T-helper 9 cell (primary cell): ENCODE measurements around the gene CLMN.

Experiments
- DNase-seq: peaks from one replicate; pipeline ENCODE4 v3.0.0-alpha.2; 2020
- total RNA-seq, 2 donors: gene quantifications; one replicate each; lab custom pipeline; 2026; lab: John Stamatoyannopoulos, UW

Gene CLMN
- 0.48 to 1.2 reads per million in 2 donors for total RNA-seq

DNA sequence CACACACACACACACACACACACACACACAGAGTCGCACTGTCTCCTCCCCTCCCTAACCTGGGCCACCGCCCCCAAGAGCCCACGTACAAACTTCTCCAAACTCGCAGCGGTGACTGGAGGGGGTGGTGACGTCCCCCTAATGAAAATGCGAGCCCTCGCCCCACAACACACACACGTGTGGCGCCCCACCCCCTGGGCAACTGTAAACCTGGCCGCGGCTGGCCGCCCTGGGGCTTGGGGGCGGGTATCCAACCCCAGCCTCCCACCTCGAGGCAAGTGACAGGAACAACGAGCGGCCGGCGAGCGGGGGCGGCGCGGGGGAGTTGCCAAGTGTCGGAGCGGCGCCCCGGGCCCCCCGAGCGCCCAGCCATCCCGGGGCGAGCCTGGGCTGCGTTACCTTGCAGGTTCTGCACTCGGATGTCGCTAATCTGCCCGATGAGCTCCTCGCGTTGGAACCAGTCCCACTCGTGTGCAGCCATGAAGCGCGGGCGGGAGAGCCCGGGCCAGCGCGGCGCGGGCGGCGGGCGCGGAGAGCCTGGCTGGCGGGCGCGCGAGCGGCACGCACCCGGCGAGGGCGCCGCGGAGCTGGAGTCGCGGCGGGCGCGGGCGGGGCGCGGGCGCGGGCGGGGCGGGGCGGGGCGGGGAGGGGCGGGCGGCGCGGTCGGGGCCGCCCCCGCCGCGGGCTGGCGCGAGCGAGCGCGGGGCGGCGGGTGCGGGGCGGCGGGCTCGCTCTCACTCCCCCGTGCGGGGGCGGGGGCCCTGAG, at the start of gene CLMN:
CLMN (minus strand) TSS at position 597 of the 766 bp plus-strand sequence; CDS start at position 481, 116 bp downstream.
- DNase-seq: peak; percentile 8

DNA sequence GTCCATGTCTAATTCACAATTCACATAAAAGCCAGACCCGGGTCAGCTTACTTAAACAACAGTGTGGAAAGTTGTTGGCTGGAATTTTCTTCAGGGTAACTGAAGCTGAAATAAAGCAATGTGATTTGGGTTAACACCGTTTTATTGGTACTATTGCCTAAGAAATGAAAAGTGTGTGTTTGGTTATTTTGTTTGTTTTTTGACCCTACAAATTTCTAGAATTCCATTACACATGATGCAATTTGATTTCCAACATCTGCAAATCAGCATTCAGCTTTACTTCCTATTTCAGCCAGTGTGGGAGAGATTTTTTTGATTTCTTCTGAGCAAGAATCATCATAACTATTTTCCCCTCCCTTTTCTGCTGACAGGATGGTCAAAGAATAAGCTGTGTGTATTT, 45.7 kb upstream of the CLMN start:
- DNase-seq: no peak

DNA sequence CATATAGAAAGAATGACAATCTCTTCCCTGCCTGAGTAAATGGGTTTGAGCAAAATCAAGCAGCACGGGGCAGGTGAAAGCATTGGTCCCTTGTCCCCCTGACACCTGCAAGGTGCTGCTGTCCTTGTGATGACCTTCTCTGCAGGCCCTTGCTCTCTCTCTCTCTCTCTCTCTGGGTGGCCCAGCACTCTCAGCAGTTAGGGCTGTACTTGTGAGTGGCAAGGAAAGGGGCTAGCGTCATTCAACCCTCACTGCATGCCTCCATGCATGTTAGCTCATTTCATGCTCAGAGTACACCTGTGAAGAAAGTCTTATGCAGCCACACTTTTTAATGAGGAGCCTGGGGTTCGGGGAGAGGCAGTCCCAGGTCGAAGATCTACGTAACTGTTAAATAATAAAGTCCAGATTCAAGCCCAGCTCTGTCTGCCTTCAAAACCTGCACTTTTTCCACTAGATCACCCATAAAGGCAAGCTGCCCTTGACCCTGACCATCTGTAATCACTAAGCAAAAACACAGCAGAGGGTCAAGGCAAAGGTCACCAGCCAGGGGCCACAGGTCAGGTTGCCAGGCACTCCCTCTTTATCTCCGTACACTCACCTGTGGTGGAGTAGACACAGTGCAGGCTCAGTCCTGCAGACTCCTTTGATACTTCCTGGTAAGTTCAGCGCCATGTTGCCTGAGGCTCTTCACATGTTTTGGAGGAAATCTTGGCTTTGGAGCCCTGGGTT, 44.9 kb upstream of the CLMN start:
- DNase-seq: no peak

DNA sequence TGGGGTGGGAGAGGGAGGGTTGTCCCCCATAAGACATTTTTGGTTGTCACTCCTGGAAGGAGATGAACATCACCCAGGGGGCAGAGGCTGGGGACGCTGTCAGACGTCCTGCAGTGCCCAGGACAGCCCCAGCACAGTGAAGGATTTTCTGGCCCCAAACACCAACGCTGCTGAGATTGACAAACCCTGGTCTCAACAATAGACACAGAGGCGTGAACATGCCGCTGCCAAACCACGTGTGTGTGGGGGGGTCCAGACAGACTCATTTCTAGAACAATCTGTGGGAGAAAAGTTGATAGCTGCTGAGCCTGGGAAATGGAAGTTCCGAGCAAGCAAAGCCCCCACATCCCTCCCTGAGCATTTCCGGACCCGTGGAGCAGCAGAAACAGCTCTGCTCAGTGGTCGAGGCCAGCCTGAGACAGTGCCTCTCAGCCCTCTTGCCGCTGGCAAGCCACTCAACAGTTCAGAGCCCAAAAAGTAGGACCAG, 43.8 kb upstream of the CLMN start:
- no peak for DNase-seq

- no peak for DNase-seq
These were observed 42.4 kb upstream of the CLMN start for GRCh38 chr14:95362138-95362494.

DNA sequence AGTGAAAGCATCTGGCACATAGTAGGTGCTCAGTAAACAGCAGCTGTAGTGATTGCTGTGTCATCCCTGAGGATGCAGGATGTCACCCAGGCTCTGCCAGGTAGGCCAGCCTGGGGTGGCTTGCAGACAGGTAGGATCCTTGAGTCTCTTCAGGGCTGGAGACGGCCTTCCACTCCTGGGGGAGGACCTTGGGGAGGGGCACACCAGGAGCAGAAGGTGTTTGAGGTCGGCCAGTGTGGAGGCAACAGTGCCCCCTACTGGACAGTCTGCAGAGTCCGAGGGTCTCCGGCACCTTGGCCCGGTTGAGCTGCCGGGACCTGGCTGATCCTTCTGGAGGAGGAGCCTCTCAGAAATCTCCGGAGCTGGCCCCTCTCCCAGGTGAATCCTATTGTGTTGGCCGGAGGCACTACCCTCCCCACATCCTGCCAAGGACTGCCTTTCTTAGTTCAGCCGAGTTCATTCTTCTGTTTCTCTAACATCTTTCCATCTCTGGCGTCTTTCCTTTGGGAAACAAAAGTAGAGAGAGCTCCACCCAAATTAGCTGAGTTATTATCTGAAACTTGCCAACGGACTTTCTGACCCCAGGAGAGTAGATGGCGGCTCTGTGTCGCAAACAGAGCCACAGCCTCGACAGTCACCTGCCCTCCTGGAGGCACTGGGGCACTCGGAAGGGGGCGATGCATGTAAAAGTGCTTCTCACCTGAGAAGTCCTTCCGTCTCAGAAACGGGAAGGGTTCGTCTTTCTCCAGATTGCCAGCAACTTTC, 41.8 kb upstream of the CLMN start:
- DNase-seq: peak; percentile 4

DNA sequence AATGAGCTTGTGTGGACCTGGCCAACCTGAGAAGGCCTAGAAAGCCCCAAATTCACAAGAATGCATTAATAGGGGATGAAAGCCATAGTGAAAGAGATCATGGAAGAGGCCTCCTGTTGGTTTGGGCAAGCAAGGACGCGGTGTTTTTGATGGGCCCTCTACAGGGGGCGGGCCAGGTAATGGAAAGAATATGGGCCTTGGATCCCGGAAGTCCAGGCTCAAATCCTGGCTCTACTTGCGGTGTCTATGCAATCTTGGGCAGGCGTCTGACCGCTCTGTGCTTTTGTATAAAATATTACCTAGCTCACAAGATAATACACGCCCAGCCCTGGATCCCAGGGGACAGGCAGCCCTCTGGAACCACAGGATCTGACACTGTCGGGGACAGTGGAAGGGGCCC, 41.1 kb upstream of the CLMN start:
- DNase-seq: no peak

- DNase-seq: no peak
These were observed 40.5 kb upstream of the CLMN start for GRCh38 chr14:95359994-95360826.

- DNase-seq: no peak
These were observed 36.6 kb upstream of the CLMN start for GRCh38 chr14:95356245-95356869.

DNA sequence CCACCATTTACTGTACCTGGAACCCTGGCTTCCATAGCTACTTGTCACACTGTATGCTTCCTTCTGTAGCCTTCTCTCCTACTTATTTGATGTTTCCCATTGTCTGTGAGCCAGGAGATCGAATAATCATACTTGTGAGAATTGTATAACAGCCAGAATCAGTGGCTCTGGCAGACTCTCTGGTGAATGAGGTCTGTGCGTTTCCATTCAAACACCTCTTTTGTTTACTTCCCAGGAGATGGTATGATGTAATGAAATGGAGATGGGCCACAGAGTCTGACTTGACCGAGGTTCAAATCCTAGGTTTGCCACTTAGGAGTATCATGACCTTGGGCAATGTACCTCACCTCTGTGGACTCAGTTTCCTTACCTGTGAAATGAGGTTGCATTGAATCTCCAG, 35.7 kb upstream of the CLMN start:
- no peak for DNase-seq

DNA sequence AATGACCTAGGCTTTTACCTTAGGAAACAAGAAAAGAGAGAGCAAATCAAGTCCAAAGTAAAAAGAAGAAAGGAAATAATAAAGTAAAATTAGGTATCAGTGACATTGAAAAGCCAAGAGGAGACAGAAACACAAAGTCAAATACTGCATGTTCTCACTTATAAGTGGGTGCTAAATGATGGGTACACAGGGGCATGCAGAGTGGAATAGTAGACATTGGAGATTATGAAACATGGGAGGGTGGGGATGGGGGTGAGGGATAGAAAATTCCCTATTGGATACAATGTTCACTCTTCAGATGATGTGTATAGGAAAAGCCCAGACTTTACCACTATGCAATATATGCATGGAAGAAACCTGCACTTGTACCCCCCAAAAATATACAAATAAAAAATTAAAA, 35.1 kb upstream of the CLMN start:
- DNase-seq: no peak

- DNase-seq: no peak
These were observed 34.0 kb upstream of the CLMN start for GRCh38 chr14:95353664-95354063.

DNA sequence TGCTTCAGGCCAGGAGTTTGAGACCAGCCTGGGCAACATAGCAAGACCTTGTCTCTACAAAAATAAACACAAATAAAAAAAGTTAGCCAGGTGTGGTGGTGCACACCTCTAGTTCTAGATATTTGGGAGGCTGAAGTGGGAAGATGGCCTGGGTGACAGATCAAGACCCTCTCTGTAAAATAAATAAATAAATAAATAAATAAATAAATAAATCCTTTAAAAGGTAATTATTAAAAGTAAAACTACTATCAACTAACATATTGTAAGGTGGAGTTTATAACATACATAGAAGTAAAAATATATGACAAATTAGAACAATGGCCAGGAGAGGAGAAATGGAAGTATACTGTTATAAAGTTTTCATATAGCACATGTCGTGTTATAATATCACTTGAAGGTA, 33.3 kb upstream of the CLMN start:
- no peak for DNase-seq

DNA sequence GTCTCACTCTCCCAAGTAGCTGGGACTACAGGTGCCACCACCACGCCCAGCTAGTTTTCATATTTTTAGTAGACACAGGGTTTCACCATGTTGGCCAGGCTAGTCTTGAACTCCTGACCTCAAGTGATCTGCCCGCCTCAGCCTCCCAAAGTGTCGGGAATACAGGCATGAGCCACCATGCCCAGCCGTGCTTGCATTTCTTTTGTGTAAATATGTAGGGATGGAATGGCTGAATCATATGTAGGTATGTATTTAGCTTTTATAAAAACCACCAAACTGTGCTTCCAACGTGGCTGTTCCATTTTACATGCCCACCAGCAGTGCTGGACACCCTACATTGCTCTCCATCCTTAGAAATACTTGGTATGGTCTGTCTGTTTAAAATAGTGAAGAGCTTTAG, 32.8 kb upstream of the CLMN start:
- no peak for DNase-seq

DNA sequence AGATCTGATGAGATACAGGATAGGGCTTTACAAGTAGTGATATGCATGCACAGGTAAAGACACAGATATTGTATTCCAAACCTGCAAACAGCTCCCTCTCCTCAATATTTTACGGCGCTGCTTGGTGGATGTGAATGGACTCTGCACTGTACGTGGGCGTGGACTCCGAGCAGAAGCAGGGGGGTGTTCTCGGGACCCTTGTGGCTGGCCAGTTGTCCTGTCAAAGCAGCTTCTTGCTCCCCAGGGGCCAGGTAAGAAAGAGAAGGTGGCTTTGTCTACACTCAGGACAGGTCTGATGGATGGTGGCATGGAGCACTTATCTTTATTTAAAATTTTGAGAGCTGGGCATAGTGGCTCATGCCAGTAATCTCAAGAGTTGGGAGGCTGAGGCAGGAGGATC, 29.5 kb upstream of the CLMN start:
- no peak for DNase-seq

DNA sequence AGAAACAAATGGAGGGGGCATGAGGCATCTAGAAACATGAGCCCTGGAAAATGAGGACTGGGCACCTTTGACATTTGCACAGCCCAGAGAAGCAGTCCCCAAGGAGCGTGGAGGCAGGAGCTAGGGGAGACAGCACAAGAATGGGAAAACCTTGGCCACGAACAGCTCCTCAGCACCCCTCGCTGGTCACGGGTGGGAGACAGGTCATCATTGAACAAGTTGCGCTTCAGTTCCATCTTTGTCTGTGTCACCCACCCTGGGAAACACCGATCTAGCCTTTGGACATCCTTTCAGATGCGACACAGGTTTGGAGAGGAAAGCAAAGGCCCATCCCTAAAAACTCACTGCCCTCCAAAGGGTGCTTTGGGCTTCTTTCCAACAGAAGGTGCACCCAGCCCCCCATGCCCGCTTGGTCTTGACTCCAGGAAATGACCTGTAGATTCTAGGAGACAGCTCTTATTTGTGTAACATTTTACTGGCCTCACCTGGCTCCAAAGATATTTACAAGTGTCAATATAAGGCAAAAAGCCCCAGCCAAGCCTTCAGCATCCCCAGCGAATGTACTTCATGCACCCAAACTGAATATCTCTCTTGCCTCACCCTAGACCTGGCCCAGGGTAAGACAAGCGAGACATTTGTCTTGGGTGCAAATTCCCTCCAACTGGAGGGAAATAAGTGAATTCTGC, 28.8 kb upstream of the CLMN start:
- DNase-seq: no peak

DNA sequence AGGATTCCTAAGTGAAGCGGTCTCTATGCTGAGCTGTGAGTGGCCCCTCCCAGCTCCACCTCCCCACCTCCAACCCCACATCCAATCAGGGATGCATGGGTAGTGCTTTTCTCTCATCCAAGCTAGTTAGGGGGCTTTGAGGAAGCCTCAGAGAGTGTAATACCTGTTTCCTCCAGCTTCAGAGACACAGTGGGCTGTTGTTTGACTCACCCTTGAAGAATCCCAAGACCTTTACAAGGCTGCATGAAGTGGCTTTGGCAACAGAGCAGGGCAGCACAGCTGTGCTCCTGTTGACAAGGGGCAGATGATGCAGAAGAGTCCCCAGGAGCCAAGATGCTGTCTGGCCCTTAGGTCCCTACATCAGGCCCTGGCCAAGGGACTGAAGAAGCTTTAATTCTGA, 27.1 kb upstream of the CLMN start:
- DNase-seq: no peak

- DNase-seq: no peak
These were observed 26.6 kb upstream of the CLMN start for GRCh38 chr14:95346266-95346665.

- DNase-seq: no peak
These were observed 25.3 kb upstream of the CLMN start for GRCh38 chr14:95345032-95345431.

DNA sequence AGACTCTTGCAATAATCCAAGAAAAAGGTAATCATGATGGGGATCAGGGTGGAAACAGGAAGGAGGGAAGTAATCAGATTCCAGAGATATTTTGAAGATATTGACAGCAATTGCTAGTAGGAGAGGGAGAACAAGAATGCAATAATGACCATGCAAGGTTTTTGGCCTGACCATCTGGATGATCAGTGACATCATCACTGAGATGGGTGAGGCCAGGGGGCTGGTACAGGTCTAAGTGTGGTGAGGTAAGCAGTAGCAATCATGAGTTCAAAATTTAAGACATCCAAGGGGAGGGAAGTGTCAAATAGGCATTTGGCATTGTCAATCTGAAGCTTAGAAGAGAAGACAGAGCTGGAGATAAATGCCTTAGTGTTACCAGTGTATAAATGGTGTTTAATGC, 24.8 kb upstream of the CLMN start:
- no peak for DNase-seq

- DNase-seq: no peak
These were observed 21.9 kb upstream of the CLMN start for GRCh38 chr14:95341564-95341963.

- DNase-seq: no peak
These were observed 21.4 kb upstream of the CLMN start for GRCh38 chr14:95341115-95341514.
